ENCODE results near the gene ZNF592. TPM values are rescaled to one million over a fixed set of nuclear protein-coding genes. Genes with fewer than 3 reads are reported as not detected.

The ZNF592 gene
- total RNA-seq, 1 donor from 2014 or later: 31.5 TPM

DNA sequence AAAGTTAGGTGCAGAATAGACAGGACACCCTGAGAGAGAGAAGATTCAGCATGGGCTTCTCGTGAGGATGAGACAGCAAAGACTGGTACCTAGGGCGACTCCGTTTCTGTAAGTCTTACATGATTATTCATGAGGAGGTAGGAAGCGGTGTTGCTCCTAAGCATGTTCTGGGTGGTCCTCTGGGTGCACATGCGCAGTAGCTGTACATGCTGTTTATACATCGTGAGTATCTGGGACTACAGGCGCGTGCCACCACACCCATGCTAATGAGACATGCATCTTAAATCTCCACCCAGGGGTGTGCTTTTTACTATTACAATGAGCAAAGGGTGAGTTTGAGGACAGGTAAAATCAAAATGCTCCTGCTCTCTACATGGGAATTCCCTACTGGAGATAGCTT is 81.0 kb downstream of the ZNF592 start:
- TF ChIP-seq, protein P1, sequence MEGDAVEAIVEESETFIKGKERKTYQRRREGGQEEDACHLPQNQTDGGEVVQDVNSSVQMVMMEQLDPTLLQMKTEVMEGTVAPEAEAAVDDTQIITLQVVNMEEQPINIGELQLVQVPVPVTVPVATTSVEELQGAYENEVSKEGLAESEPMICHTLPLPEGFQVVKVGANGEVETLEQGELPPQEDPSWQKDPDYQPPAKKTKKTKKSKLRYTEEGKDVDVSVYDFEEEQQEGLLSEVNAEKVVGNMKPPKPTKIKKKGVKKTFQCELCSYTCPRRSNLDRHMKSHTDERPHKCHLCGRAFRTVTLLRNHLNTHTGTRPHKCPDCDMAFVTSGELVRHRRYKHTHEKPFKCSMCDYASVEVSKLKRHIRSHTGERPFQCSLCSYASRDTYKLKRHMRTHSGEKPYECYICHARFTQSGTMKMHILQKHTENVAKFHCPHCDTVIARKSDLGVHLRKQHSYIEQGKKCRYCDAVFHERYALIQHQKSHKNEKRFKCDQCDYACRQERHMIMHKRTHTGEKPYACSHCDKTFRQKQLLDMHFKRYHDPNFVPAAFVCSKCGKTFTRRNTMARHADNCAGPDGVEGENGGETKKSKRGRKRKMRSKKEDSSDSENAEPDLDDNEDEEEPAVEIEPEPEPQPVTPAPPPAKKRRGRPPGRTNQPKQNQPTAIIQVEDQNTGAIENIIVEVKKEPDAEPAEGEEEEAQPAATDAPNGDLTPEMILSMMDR (IDR thresholded peaks at IDR 0.05): no peak

DNA sequence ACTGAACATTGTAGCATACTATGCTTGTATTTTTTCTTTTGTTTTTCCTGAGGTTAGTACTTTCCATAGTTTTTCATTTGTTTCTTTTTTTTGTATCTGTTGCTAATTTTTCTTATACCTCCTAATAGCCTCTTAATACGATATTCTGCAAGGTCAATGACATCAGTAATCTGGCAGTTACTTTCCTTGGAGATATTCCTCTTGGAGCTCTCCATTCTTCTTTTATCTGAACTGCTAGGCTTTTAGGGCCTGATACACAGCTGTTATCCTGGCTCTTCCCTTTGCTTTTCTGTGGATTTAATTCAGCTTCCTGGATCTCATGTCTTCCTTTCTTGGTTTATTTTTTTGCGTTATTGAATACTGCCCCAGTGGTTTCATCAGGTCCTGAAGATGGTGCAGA is 81.6 kb downstream of the ZNF592 start:
- TF ChIP-seq, protein P1 (IDR thresholded peaks at IDR 0.05): no peak
- Mint-ChIP-seq H3K4me1 (ENCODE audit: low read depth) (peaks cover 8% of the 10 kb centered on the region), H3K4me3 (ENCODE audit: unreplicated experiment) (no peak overlapping the region), H3K9me3 (ENCODE audit: low read depth) (no peaks in the 10 kb centered on the region), H3K36me3 (ENCODE audit: low read depth) (peaks cover 9% of the 10 kb centered on the region), H3K27me3 (ENCODE audit: low read depth) (no peaks in the 10 kb centered on the region), H3K27ac (ENCODE audit: unreplicated experiment) (no peak overlapping the region)
- DNase-seq (ENCODE audit: low spot score): no peak

More for the DNA sequence above, 81.0 kb downstream of the ZNF592 start:
- H3K9me3 Mint-ChIP-seq (ENCODE audit: low read depth): no peaks in the 10 kb centered on the region
- no peaks in the 10 kb centered on the region for H3K27me3 Mint-ChIP-seq (ENCODE audit: low read depth)
- DNase-seq (ENCODE audit: low spot score): no peak
- H3K4me3 Mint-ChIP-seq (ENCODE audit: unreplicated experiment): no peak overlapping the region
- no peak overlapping the region for H3K27ac Mint-ChIP-seq (ENCODE audit: unreplicated experiment)
- H3K4me1 Mint-ChIP-seq (ENCODE audit: low read depth): peaks cover 8% of the 10 kb centered on the region
- peaks cover 9% of the 10 kb centered on the region for H3K36me3 Mint-ChIP-seq (ENCODE audit: low read depth)

DNA sequence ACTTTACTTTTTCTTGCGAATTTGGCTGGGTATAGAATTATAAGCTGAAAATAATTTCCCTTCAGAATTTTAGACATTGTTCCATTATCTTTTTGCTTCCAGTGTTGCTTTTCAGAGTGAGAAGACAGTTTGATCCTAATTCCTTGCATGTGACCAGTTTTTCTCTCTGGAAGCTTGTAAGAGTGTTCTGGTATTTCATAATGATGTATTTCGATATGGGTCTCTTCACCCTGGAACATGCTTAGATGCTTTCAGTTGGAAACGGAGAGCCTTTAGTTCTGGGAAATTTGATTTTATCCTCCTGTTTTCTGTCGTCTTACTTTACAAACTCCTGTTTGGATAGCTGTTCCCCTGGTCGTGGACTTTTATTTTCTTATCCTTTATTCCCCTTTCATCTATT is 82.6 kb downstream of the ZNF592 start:
- Mint-ChIP-seq H3K27me3 (ENCODE audit: low read depth) (no peaks in the 10 kb centered on the region), H3K9me3 (ENCODE audit: low read depth) (no peaks in the 10 kb centered on the region), H3K4me3 (ENCODE audit: unreplicated experiment) (no peak overlapping the region), H3K36me3 (ENCODE audit: low read depth) (peaks cover 9% of the 10 kb centered on the region), H3K27ac (ENCODE audit: unreplicated experiment) (no peak overlapping the region), H3K4me1 (ENCODE audit: low read depth) (peaks cover 8% of the 10 kb centered on the region)
- TF ChIP-seq, protein P1 (IDR thresholded peaks at IDR 0.05): no peak
- DNase-seq (ENCODE audit: low spot score): no peak

DNA sequence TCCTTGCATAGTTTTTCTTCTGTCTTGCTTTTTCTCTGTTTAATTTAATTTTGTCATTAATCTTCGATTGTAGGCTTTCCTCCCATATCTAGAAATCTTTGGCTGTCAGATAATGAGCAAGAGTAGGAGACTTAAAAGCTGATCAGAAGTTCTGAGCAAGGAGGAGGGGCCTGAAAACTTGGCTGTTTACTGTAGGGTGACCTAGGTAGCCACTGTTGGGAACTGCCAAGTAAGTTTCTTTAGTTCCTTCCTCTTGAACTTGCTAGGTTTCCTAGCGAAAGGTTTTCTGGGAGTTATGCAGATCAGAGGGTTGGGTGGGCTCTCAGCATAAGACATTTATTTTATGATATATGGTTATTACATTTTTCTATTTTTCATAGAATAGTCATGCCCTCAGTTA is 83.2 kb downstream of the ZNF592 start:
- Mint-ChIP-seq H3K27ac (ENCODE audit: unreplicated experiment) (no peak overlapping the region), H3K27me3 (ENCODE audit: low read depth) (no peaks in the 10 kb centered on the region), H3K9me3 (ENCODE audit: low read depth) (no peaks in the 10 kb centered on the region), H3K4me1 (ENCODE audit: low read depth) (peaks cover 8% of the 10 kb centered on the region), H3K36me3 (ENCODE audit: low read depth) (peaks cover 9% of the 10 kb centered on the region), H3K4me3 (ENCODE audit: unreplicated experiment) (no peak overlapping the region)
- TF ChIP-seq, protein P1 (IDR thresholded peaks at IDR 0.05): no peak
- DNase-seq (ENCODE audit: low spot score): no peak

DNA sequence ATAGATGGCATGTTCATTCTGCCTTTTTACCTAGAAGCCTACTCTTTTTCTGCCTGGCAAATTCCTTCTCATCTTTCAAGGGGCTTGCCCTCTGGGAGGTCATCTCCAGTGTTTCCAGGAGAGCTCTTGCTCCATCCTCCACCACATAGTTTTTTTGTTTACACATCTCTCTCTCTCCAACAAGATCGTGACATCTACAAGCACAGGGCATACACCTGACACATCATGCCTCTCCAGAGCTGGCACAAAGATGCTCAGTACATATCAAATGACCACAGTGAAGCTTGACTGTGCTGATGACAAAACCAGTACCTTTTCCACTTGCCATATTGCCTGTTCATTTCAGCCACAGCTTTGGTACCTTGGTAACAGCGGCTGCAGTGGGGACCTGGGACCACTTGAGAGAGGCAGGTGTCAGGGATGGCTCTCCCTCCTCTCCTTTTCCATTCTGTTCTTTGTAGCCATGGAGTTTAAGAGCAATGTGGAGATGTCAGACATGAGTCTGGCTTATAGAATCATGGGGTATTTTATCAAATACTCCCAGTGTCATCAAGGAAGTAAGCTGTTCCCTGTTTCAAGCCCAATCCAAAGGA is 84.2 kb downstream of the ZNF592 start:
- Mint-ChIP-seq H3K4me1 (ENCODE audit: low read depth) (peaks cover 8% of the 10 kb centered on the region), H3K4me3 (ENCODE audit: unreplicated experiment) (no peak overlapping the region)

More for the DNA sequence above, 84.2 kb downstream of the ZNF592 start:
- DNase-seq (ENCODE audit: low spot score): no peak
- H3K9me3 Mint-ChIP-seq (ENCODE audit: low read depth): no peaks in the 10 kb centered on the region
- no peaks in the 10 kb centered on the region for H3K27me3 Mint-ChIP-seq (ENCODE audit: low read depth)
- peaks cover 9% of the 10 kb centered on the region for H3K36me3 Mint-ChIP-seq (ENCODE audit: low read depth)
- H3K27ac Mint-ChIP-seq (ENCODE audit: unreplicated experiment): no peak overlapping the region
- TF ChIP-seq, protein P1 (IDR thresholded peaks at IDR 0.05): no peak

All from chondrocyte (in vitro differentiated cells).